ENCODE results near the gene LRP8. TPM values are rescaled to one million over a fixed set of nuclear protein-coding genes. Genes with fewer than 3 reads are reported as not detected.

LRP8 gene
- total and polyA plus RNA-seq, 5 experiments from 2014 or later: 0.75 to 11.7 (median 1.4) TPM

Other genes starting within 250 kb of the LRP8 start
- gene SLC1A7, start 185.4 kb downstream of the LRP8 start, total RNA-seq: not detected
- not detected for gene SLC1A7, start 185.4 kb downstream of the LRP8 start, polyA plus RNA-seq
- gene CPT2, start 131.2 kb downstream of the LRP8 start, total RNA-seq: 10 to 100 TPM; 23.1 to 24.2 TPM
- gene CPT2, start 131.2 kb downstream of the LRP8 start, polyA plus RNA-seq: 10 to 100 TPM; 15.2 to 23.8 (median 19.1) TPM
- 10 to 100 TPM; 89.9 to 95.6 TPM for gene CZIB, start 107.4 kb downstream of the LRP8 start, total RNA-seq
- 10 to 100 TPM; 61.2 to 66.5 (median 62.6) TPM for gene CZIB, start 107.4 kb downstream of the LRP8 start, polyA plus RNA-seq
- 10 to 100 TPM; 54.1 to 61.1 TPM for gene MAGOH, start 89.6 kb downstream of the LRP8 start, total RNA-seq
- gene MAGOH, start 89.6 kb downstream of the LRP8 start, polyA plus RNA-seq: 100 to 1,000 TPM in 2 of 3 donors, 10 to 100 TPM in 1; 99.7 to 116 (median 114) TPM
- gene DMRTB1, start 131.3 kb upstream of the LRP8 start, total RNA-seq: not detected
- not detected for gene DMRTB1, start 131.3 kb upstream of the LRP8 start, polyA plus RNA-seq

Measured in naive thymus-derived CD8-positive, alpha-beta T cell (primary cell).